HepG2 (cell line): ENCODE data around the gene INA. TPM values are rescaled to one million over a fixed set of nuclear protein-coding genes. Genes with fewer than 3 reads are reported as not detected.

Experiments
- ARNT2 ChIP-seq: sonication (generic); formaldehyde crosslinking; IDR thresholded peaks from 2 replicates; pipeline ENCODE4 v1.8.0; 2022; ENCODE audit warnings: mild to moderate bottlenecking, low read depth, missing genetic modification reagents, moderate library complexity
- ATF4 ChIP-seq, 2 experiments: fragments of 450-650 bp in 1 of 2; sonication (generic) in 1 of 2; formaldehyde crosslinking; IDR thresholded peaks; 2 replicates each; pipeline versions ENCODE4 v1.5.0 to v1.8.0; 2020 to 2022; ENCODE audit warnings: mild to moderate bottlenecking in 1 of 2, missing genetic modification reagents in 1 of 2
- GATAD2A ChIP-seq: IDR thresholded peaks from 2 replicates; pipeline ENCODE4 v1.6.1; 2016
- HHEX ChIP-seq: IDR thresholded peaks from 2 replicates; pipeline ENCODE4 v1.6.1; 2016; ENCODE audit warnings: control low read depth
- HNF4A ChIP-seq: sonication (generic); formaldehyde crosslinking; IDR thresholded peaks from 2 replicates; pipeline ENCODE4 v1.4.0; 2020; ENCODE audit warnings: missing genetic modification reagents
- MTA3 ChIP-seq: sonication (generic); formaldehyde crosslinking; IDR thresholded peaks from 2 replicates; pipeline ENCODE4 v1.4.0; 2020; ENCODE audit warnings: missing genetic modification reagents
- NAIF1 ChIP-seq: sonication (generic); formaldehyde crosslinking; IDR thresholded peaks from 2 replicates; pipeline ENCODE4 v1.5.0; 2020; ENCODE audit warnings: mild to moderate bottlenecking, missing genetic modification reagents, borderline replicate concordance
- NFIC ChIP-seq: IDR thresholded peaks from 2 replicates; pipeline ENCODE4 v1.6.1; 2012; ENCODE audit warnings: mild to moderate bottlenecking, low read length, inconsistent platforms
- NFKB2 ChIP-seq: sonication (generic); formaldehyde crosslinking; IDR thresholded peaks from 2 replicates; pipeline ENCODE4 v1.4.0; 2020; ENCODE audit warnings: missing genetic modification reagents, borderline replicate concordance
- RFX3 ChIP-seq: IDR thresholded peaks from 2 replicates; pipeline ENCODE4 v1.6.1; 2016; ENCODE audit warnings: missing biosample characterization, missing genetic modification reagents
- TCF7 ChIP-seq: sonication (generic); IDR thresholded peaks from 2 replicates; pipeline ENCODE4 v1.6.1; 2016; ENCODE audit warnings: antibody characterized with exemption, low read depth
- ZNF232 ChIP-seq: sonication (generic); formaldehyde crosslinking; IDR thresholded peaks from 2 replicates; pipeline ENCODE4 v1.4.0; 2020; ENCODE audit warnings: missing genetic modification reagents, borderline replicate concordance
- ZNF292 ChIP-seq: sonication (generic); formaldehyde crosslinking; IDR thresholded peaks from 2 replicates; pipeline ENCODE4 v1.8.1; 2022; ENCODE audit warnings: mild to moderate bottlenecking, low read depth, missing genetic modification reagents, borderline replicate concordance
- ZNF354B ChIP-seq: sonication (generic); formaldehyde crosslinking; IDR thresholded peaks from 2 replicates; pipeline ENCODE4 v1.8.0; 2022; ENCODE audit warnings: mild to moderate bottlenecking, missing genetic modification reagents
- ZNF546 ChIP-seq: sonication (generic); formaldehyde crosslinking; conservative IDR thresholded peaks from 2 replicates; pipeline ENCODE4 v1.8.1; 2023; ENCODE audit warnings: mild to moderate bottlenecking, missing genetic modification reagents
- ZNF552 ChIP-seq: sonication (generic); formaldehyde crosslinking; IDR thresholded peaks from 2 replicates; pipeline ENCODE4 v1.9.0; 2022; ENCODE audit warnings: missing genetic modification reagents, mild to moderate bottlenecking, borderline replicate concordance
- ZNF556 ChIP-seq: sonication (generic); formaldehyde crosslinking; IDR thresholded peaks from 2 replicates; pipeline ENCODE4 v1.4.0; 2020; ENCODE audit warnings: mild to moderate bottlenecking, missing genetic modification reagents, borderline replicate concordance
- ZNF577 ChIP-seq: sonication (generic); formaldehyde crosslinking; IDR thresholded peaks from 2 replicates; pipeline ENCODE4 v1.4.0; 2020; ENCODE audit warnings: mild to moderate bottlenecking, low read depth, missing genetic modification reagents, borderline replicate concordance
- ZNF652 ChIP-seq: IDR thresholded peaks from 2 replicates; pipeline ENCODE4 v1.6.1; 2016; ENCODE audit warnings: low read depth, borderline replicate concordance
- ZNF678 ChIP-seq: sonication (generic); formaldehyde crosslinking; IDR thresholded peaks from 2 replicates; pipeline ENCODE4 v1.4.0; 2020; ENCODE audit warnings: mild to moderate bottlenecking, missing genetic modification reagents
- ZNF709 ChIP-seq: sonication (generic); formaldehyde crosslinking; IDR thresholded peaks from 2 replicates; pipeline ENCODE4 v1.5.0; 2020; ENCODE audit warnings: mild to moderate bottlenecking, missing genetic modification reagents
- polyA plus RNA-seq, 8 experiments: library from polyadenylated mRNA; depleted of rRNA in 3 of 8; stranded (reverse) in 7 of 8; unstranded in 1 of 8; fragments of >200 nt; fragmentation: Illumina TruSeq in 4 of 8; extraction: Trizol in 4 of 8; gene quantifications; 2 replicates each; pipeline versions ENCODE4 v1.2.1 to v1.2.3, GENCODE V29; 2011 to 2016; ENCODE audit warnings: low read depth in 4 of 8, missing spikeins in 1 of 8, mixed read lengths in 1 of 8; ENCODE audit not compliant: insufficient read depth in 1 of 8
- total RNA-seq, 5 experiments: library from RNA; depleted of rRNA; stranded (reverse); fragments of >200 nt; fragmentation: Illumina TruSeq; extraction: Trizol; gene quantifications; 2 replicates each; pipeline ENCODE4 v1.2.3, GENCODE V29; 2016; ENCODE audit warnings: low read depth in 1 of 5
- TF ChIP-seq, protein P1 (sequence below): sonication (generic); formaldehyde crosslinking; IDR thresholded peaks from 2 replicates; pipeline ENCODE4 v1.4.0; 2020; ENCODE audit warnings: missing genetic modification reagents
- TF ChIP-seq, protein P2 (sequence below): sonication (generic); formaldehyde crosslinking; IDR thresholded peaks from 2 replicates; pipeline ENCODE4 v1.9.0; 2021; ENCODE audit warnings: missing genetic modification reagents, borderline replicate concordance
- TF ChIP-seq, protein P3 (sequence below): sonication (generic); formaldehyde crosslinking; IDR thresholded peaks from 2 replicates; pipeline ENCODE4 v1.5.0; 2020; ENCODE audit warnings: missing genetic modification reagents, mild to moderate bottlenecking, borderline replicate concordance

Gene INA
- total and polyA plus RNA-seq, 2 of the 13 experiments (the other 11 are each of a cell fraction or from before 2014, with no cell fraction given): 0.04 to 0.13 TPM

GRCh38 chr10:103232772-103233488 is 44.0 kb upstream of the INA start (continued):
- TF ChIP-seq, protein P1, sequence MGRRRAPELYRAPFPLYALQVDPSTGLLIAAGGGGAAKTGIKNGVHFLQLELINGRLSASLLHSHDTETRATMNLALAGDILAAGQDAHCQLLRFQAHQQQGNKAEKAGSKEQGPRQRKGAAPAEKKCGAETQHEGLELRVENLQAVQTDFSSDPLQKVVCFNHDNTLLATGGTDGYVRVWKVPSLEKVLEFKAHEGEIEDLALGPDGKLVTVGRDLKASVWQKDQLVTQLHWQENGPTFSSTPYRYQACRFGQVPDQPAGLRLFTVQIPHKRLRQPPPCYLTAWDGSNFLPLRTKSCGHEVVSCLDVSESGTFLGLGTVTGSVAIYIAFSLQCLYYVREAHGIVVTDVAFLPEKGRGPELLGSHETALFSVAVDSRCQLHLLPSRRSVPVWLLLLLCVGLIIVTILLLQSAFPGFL (CRISPR knock-in tag): no peak
- no peak for TF ChIP-seq ZNF709 (CRISPR knock-in tag)
- no peak for TF ChIP-seq ZNF354B
- no peak for TF ChIP-seq ARNT2 (CRISPR knock-in tag)
- peak; percentile 43; the same call in 1 of the 2 replicates for TF ChIP-seq GATAD2A (CRISPR knock-in tag)
- TF ChIP-seq ZNF232 (CRISPR knock-in tag): no peak
- TF ChIP-seq ZNF577 (CRISPR knock-in tag): no peak
- 0 out of 2 replicates have a peak, but pooled peaks have one; percentile 29 for TF ChIP-seq NFIC
- no peak for TF ChIP-seq ZNF546 (CRISPR knock-in tag)
- no peak for TF ChIP-seq MTA3 (CRISPR knock-in tag)
- TF ChIP-seq ZNF292 (CRISPR knock-in tag): no peak
- no peak for TF ChIP-seq ZNF556 (CRISPR knock-in tag)
- TF ChIP-seq ATF4 (CRISPR knock-in tag; IDR thresholded peaks at IDR 0.05): peak in 1 of 2 experiments; percentile 88; a peak in 2 of 4 replicates
- no peak for TF ChIP-seq ZNF652 (CRISPR knock-in tag)
- TF ChIP-seq HHEX (CRISPR knock-in tag): no peak
- TF ChIP-seq ZNF552 (CRISPR knock-in tag): no peak
- TF ChIP-seq ZNF678 (CRISPR knock-in tag): no peak
- TF ChIP-seq TCF7: peak; percentile 43; the same call in 1 of the 2 replicates
- no peak for TF ChIP-seq RFX3
- TF ChIP-seq NAIF1 (CRISPR knock-in tag): no peak
- TF ChIP-seq, protein P2, sequence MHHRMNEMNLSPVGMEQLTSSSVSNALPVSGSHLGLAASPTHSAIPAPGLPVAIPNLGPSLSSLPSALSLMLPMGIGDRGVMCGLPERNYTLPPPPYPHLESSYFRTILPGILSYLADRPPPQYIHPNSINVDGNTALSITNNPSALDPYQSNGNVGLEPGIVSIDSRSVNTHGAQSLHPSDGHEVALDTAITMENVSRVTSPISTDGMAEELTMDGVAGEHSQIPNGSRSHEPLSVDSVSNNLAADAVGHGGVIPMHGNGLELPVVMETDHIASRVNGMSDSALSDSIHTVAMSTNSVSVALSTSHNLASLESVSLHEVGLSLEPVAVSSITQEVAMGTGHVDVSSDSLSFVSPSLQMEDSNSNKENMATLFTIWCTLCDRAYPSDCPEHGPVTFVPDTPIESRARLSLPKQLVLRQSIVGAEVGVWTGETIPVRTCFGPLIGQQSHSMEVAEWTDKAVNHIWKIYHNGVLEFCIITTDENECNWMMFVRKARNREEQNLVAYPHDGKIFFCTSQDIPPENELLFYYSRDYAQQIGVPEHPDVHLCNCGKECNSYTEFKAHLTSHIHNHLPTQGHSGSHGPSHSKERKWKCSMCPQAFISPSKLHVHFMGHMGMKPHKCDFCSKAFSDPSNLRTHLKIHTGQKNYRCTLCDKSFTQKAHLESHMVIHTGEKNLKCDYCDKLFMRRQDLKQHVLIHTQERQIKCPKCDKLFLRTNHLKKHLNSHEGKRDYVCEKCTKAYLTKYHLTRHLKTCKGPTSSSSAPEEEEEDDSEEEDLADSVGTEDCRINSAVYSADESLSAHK (CRISPR knock-in tag): no peak
- TF ChIP-seq, protein P3, sequence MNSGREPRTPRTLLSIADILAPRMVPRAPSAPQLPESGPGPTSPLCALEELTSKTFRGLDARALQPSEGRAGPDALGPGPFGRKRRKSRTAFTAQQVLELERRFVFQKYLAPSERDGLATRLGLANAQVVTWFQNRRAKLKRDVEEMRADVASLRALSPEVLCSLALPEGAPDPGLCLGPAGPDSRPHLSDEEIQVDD: no peak
- TF ChIP-seq NFKB2 (CRISPR knock-in tag): no peak
- TF ChIP-seq HNF4A (CRISPR knock-in tag): 0 out of 2 replicates have a peak, but pooled peaks have one; percentile 28
